NCI-H2171 (cell line): Measurements from ENCODE around the gene KCNK3.
"Not testable (repeated sequence)": the region's sequence is repeated elsewhere in the genome, so short reads cannot be mapped to it uniquely, and the experiment has no call there.

Source experiments
- DNase-seq: peaks from one replicate; lab custom pipeline; 2025; lab: John Stamatoyannopoulos, UW

The KCNK3 gene

GRCh38 chr2:26730549-26731344, 38.2 kb downstream of the KCNK3 start:
- DNase-seq, result no peak

GRCh38 chr2:26731714-26732113, 39.2 kb downstream of the KCNK3 start:
- DNase-seq, result no peak

- DNase-seq, result no peak
Observed at GRCh38 chr2:26732446-26732845, 39.9 kb downstream of the KCNK3 start.

GRCh38 chr2:26733413-26733812, 40.9 kb downstream of the KCNK3 start:
- DNase-seq, result no peak

GRCh38 chr2:26735097-26735496, 42.6 kb downstream of the KCNK3 start:
- no peak for DNase-seq

- DNase-seq, result no peak
Observed at GRCh38 chr2:26735883-26736588, 43.5 kb downstream of the KCNK3 start.

GRCh38 chr2:26737221-26737620, 44.7 kb downstream of the KCNK3 start:
- DNase-seq, result no peak

GRCh38 chr2:26738481-26738880, 46.0 kb downstream of the KCNK3 start:
- DNase-seq, result no peak

- DNase-seq, result no peak
Observed at GRCh38 chr2:26739514-26739913, 47.0 kb downstream of the KCNK3 start.

- DNase-seq, result no peak
Observed at GRCh38 chr2:26740346-26740745, 47.8 kb downstream of the KCNK3 start.

- DNase-seq, result peak; percentile 91
Observed at GRCh38 chr2:26740890-26741302, 48.4 kb downstream of the KCNK3 start.

- no peak for DNase-seq
Observed at GRCh38 chr2:26742048-26742770, 49.7 kb downstream of the KCNK3 start.

GRCh38 chr2:26743852-26744251, 51.3 kb downstream of the KCNK3 start:
- DNase-seq, result no peak

- no peak for DNase-seq
Observed at GRCh38 chr2:26744953-26745352, 52.4 kb downstream of the KCNK3 start.

GRCh38 chr2:26745609-26746327, 53.2 kb downstream of the KCNK3 start:
- DNase-seq, result peak; percentile 81

- DNase-seq, result no peak
Observed at GRCh38 chr2:26746934-26747333, 54.4 kb downstream of the KCNK3 start.

- DNase-seq, result not testable (repeated sequence)
Observed at GRCh38 chr2:26749787-26750420, 57.4 kb downstream of the KCNK3 start.

GRCh38 chr2:26750467-26750866, 57.9 kb downstream of the KCNK3 start:
- DNase-seq, result not testable (repeated sequence)

GRCh38 chr2:26752656-26753055, 60.1 kb downstream of the KCNK3 start:
- no peak for DNase-seq

GRCh38 chr2:26754539-26754938, 62.0 kb downstream of the KCNK3 start:
- DNase-seq, result no peak

- DNase-seq, result no peak
Observed at GRCh38 chr2:26754972-26755670, 62.6 kb downstream of the KCNK3 start.
